H9 (cell line): ENCODE results near the gene PYGO2. TPM values are rescaled to one million over a fixed set of nuclear protein-coding genes. Genes with fewer than 3 reads are reported as not detected.

Experiments used
- DNase-seq: peaks from one replicate; pipeline ENCODE4 v3.0.0-alpha.2; 2017
- H2AFZ ChIP-seq: one replicate; pipeline ENCODE4 v1.6.1; 2013; ENCODE audit warnings: mild to moderate bottlenecking, low read length, control low read depth, moderate library complexity
- H2AK5ac ChIP-seq: 2 replicates; pipeline ENCODE4 v1.6.1; 2013; ENCODE audit warnings: low read length, control low read depth, mixed read lengths; ENCODE audit not compliant: insufficient read length
- H2BK120ac ChIP-seq: one replicate; pipeline ENCODE4 v1.6.1; 2013; ENCODE audit warnings: low read depth, mild to moderate bottlenecking, low read length, control low read depth, inconsistent platforms; ENCODE audit not compliant: poor library complexity, severe bottlenecking
- H2BK12ac ChIP-seq: 2 replicates; pipeline ENCODE4 v1.6.1; 2013; ENCODE audit warnings: low read length, control low read depth, mixed read lengths, low read depth; ENCODE audit not compliant: insufficient read length
- H2BK15ac ChIP-seq: 2 replicates; pipeline ENCODE4 v1.6.1; 2013; ENCODE audit warnings: low read depth, low read length, control low read depth
- H2BK20ac ChIP-seq: one replicate; pipeline ENCODE4 v1.6.1; 2013; ENCODE audit warnings: low read depth, mild to moderate bottlenecking, low read length, control low read depth, inconsistent platforms; ENCODE audit not compliant: poor library complexity, severe bottlenecking
- H2BK5ac ChIP-seq: 2 replicates; pipeline ENCODE4 v1.6.1; 2013; ENCODE audit warnings: low read length, control low read depth, mixed read lengths; ENCODE audit not compliant: insufficient read length
- H3K14ac ChIP-seq: 2 replicates; pipeline ENCODE4 v1.6.1; 2013; ENCODE audit warnings: low read length, control low read depth; ENCODE audit not compliant: insufficient read depth
- H3K18ac ChIP-seq: 2 replicates; pipeline ENCODE4 v1.6.1; 2013; ENCODE audit warnings: low read depth, mild to moderate bottlenecking, mixed read lengths, low read length, control low read depth; ENCODE audit not compliant: insufficient read length
- H3K23ac ChIP-seq: 2 replicates; pipeline ENCODE4 v1.6.1; 2013; ENCODE audit warnings: low read length, control low read depth, mixed read lengths, low read depth; ENCODE audit not compliant: insufficient read length
- H3K23me2 ChIP-seq: 2 replicates; pipeline ENCODE4 v1.6.1; 2013; ENCODE audit warnings: low read depth, mild to moderate bottlenecking, mixed read lengths, low read length, control low read depth; ENCODE audit not compliant: insufficient read length, poor library complexity, severe bottlenecking
- H3K27ac ChIP-seq: 2 replicates; pipeline ENCODE4 v1.5.1; 2013; ENCODE audit warnings: low read length, control low read depth, mixed read lengths, low read depth; ENCODE audit not compliant: insufficient read length
- H3K27me3 ChIP-seq: 2 replicates; pipeline ENCODE4 v1.6.1; 2013; ENCODE audit warnings: low read length, control low read depth, inconsistent platforms; ENCODE audit not compliant: insufficient read depth
- H3K4ac ChIP-seq: 2 replicates; pipeline ENCODE4 v1.6.1; 2013; ENCODE audit warnings: low read depth, mild to moderate bottlenecking, control low read depth, inconsistent platforms, low read length, moderate library complexity
- H3K4me1 ChIP-seq: 2 replicates; pipeline ENCODE4 v1.6.1; 2013; ENCODE audit warnings: low read length, control low read depth, inconsistent platforms; ENCODE audit not compliant: insufficient read depth
- H3K4me2 ChIP-seq: 2 replicates; pipeline ENCODE4 v1.6.1; 2013; ENCODE audit warnings: low read length, control low read depth, mixed read lengths; ENCODE audit not compliant: insufficient read length, insufficient read depth
- H3K56ac ChIP-seq: 2 replicates; pipeline ENCODE4 v1.6.1; 2013; ENCODE audit warnings: low read depth, mild to moderate bottlenecking, mixed read lengths, low read length, control low read depth; ENCODE audit not compliant: insufficient read length
- H3K79me1 ChIP-seq: 2 replicates; pipeline ENCODE4 v1.6.1; 2013; ENCODE audit warnings: low read depth, mild to moderate bottlenecking, moderate library complexity, low read length, control low read depth, inconsistent platforms; ENCODE audit not compliant: insufficient read depth, poor library complexity, severe bottlenecking
- H3K79me2 ChIP-seq: 2 replicates; pipeline ENCODE4 v1.6.1; 2013; ENCODE audit warnings: low read length, control low read depth, inconsistent platforms; ENCODE audit not compliant: insufficient read depth
- H3K9ac ChIP-seq: 2 replicates; pipeline ENCODE4 v1.6.1; 2013; ENCODE audit warnings: low read length, control low read depth, mixed read lengths; ENCODE audit not compliant: insufficient read length; ENCODE audit errors: extremely low read depth
- H3K9me3 ChIP-seq: one replicate; pipeline ENCODE4 v1.6.1; 2013; ENCODE audit warnings: low read depth, low read length, inconsistent platforms; ENCODE audit not compliant: control insufficient read depth
- H3T11ph ChIP-seq: one replicate; pipeline ENCODE4 v1.6.1; 2013; ENCODE audit warnings: mild to moderate bottlenecking, low read length, control low read depth, inconsistent platforms
- H4K20me1 ChIP-seq: one replicate; pipeline ENCODE4 v1.6.1; 2013; ENCODE audit not compliant: control insufficient read depth, insufficient read length, insufficient read depth
- H4K5ac ChIP-seq: 2 replicates; pipeline ENCODE4 v1.6.1; 2013; ENCODE audit warnings: low read depth, mild to moderate bottlenecking, mixed read lengths, low read length, control low read depth; ENCODE audit not compliant: insufficient read length
- H4K8ac ChIP-seq: replicated peaks from 2 replicates; pipeline ENCODE4 v1.6.1; 2013; ENCODE audit warnings: low read length, control low read depth, mixed read lengths, low read depth; ENCODE audit not compliant: insufficient read length
- H4K91ac ChIP-seq: 2 replicates; pipeline ENCODE4 v1.6.1; 2013; ENCODE audit warnings: low read depth, mild to moderate bottlenecking, moderate library complexity, mixed read lengths, low read length, control low read depth; ENCODE audit not compliant: insufficient read length
- H3K27ac Mint-ChIP-seq, 3 experiments: 2 replicates in 2 of 3; 3 replicates in 1 of 3; pipeline ENCODE4 v1.8.0; 2020 to 2021; ENCODE audit warnings: mixed read lengths in 3 of 3, mild to moderate bottlenecking in 1 of 3, moderate library complexity in 1 of 3
- H3K27me3 Mint-ChIP-seq: 2 replicates; pipeline ENCODE4 v1.8.0; 2021; ENCODE audit warnings: low read depth, mild to moderate bottlenecking, moderate library complexity, mixed read lengths
- H3K36me3 Mint-ChIP-seq, 3 experiments: 2 replicates in 2 of 3; 3 replicates in 1 of 3; pipeline ENCODE4 v1.8.0; 2020 to 2021; ENCODE audit warnings: low read depth in 3 of 3, mixed read lengths in 3 of 3; ENCODE audit not compliant: insufficient read depth in 1 of 3
- H3K4me1 Mint-ChIP-seq, 2 experiments: 2 replicates each; pipeline ENCODE4 v1.8.0; 2020; ENCODE audit warnings: mixed read lengths in 2 of 2
- H3K4me3 Mint-ChIP-seq, 2 experiments: 2 replicates in 1 of 2; 3 replicates in 1 of 2; pipeline ENCODE4 v1.8.0; 2020 to 2021; ENCODE audit warnings: mild to moderate bottlenecking in 2 of 2, mixed read lengths in 2 of 2, moderate library complexity in 1 of 2
- H3K9me3 Mint-ChIP-seq, 2 experiments: 2 replicates in 1 of 2; 3 replicates in 1 of 2; pipeline ENCODE4 v1.8.0; 2020; ENCODE audit warnings: mild to moderate bottlenecking in 2 of 2, mixed read lengths in 2 of 2, moderate library complexity in 1 of 2
- CTCF ChIP-seq: fragments of 200-600 bp; sonication (generic); conservative IDR thresholded peaks from 3 replicates; pipeline ENCODE4 v1.8.0; 2021; ENCODE audit warnings: antibody characterized with exemption, mild to moderate bottlenecking
- WGBS: extraction: QIAGEN DNeasy Blood & Tissue Kit; methylation state at CpG from one replicate; pipeline ENCODE4 v1.1.7; 2013; ENCODE audit warnings: missing lambda C conversion rate, low lambda C conversion rate, mixed read lengths; ENCODE audit not compliant: insufficient read length; ENCODE audit errors: extremely low coverage; 5-methylcytosine and 5-hydroxymethylcytosine counted together
- total RNA-seq: library from RNA; stranded (reverse); gene quantifications from 2 replicates; pipeline ENCODE4 v1.2.1, GENCODE V29; 2021

PYGO2 gene
- total RNA-seq, 1 experiment from 2014 or later: 38.7 TPM

GRCh38 chr1:154938604-154939399 is 22.8 kb downstream of the PYGO2 start:
- Histone ChIP-seq H2BK15ac (no peak overlapping the region), H2AK5ac (no peak overlapping the region), H3K27ac (no peak overlapping the region), H3K4me2 (no peak overlapping the region), H3K23me2 (peaks cover 11% of the 10 kb centered on the region), H4K20me1 (no peaks in the 10 kb centered on the region), H3K79me2 (no peaks in the 10 kb centered on the region), H2BK20ac (no peak overlapping the region), H3K4me1 (peaks cover 3% of the 10 kb centered on the region), H3K9ac (no peak overlapping the region), H2BK120ac (no peak overlapping the region), H3K14ac (no peak overlapping the region), H4K8ac (no peak overlapping the region), H3K4ac (no peak overlapping the region), H4K5ac (no peak overlapping the region), H3K23ac (no peak overlapping the region), H3K18ac (no peak overlapping the region), H3K9me3 (no peaks in the 10 kb centered on the region), H3K56ac (no peak overlapping the region), H3T11ph (no peak overlapping the region), H3K79me1 (no peaks in the 10 kb centered on the region), H3K27me3 (no peaks in the 10 kb centered on the region), H4K91ac (no peak overlapping the region), H2BK5ac (no peak overlapping the region), H2BK12ac (no peak overlapping the region), H2AFZ (no peak overlapping the region)
- Mint-ChIP-seq H3K27ac (0 out of 7 replicates have a peak overlapping the region, but pooled peaks of 1 of the 3 experiments have one; percentile 11), H3K9me3 (no peaks in the 10 kb centered on the region; a peak in 2 of 5 replicates), H3K4me1 (peaks cover 33 to 36% of the 10 kb centered on the region in 2 experiments), H3K27me3 (no peaks in the 10 kb centered on the region; the same call in 1 of the 2 replicates), H3K4me3 (peak overlapping the region in 1 of 2 experiments; percentile 53; a peak in 3 of 5 replicates), H3K36me3 (no peaks in the 10 kb centered on the region; a peak in 1 of 7 replicates)
- no peak for TF ChIP-seq CTCF
- no peak for DNase-seq
- no CpG with 5 or more reads among the region's 7 CpGs for WGBS
